ENCODE data around the gene ODC1.
"Not testable (repeated sequence)": the region's sequence is repeated elsewhere in the genome, so short reads cannot be mapped to it uniquely, and the experiment has no call there.

The ODC1 gene

GRCh38 chr2:10477443-10478297, 29.5 kb upstream of the ODC1 start:
- DNase-seq: no peak

DNA sequence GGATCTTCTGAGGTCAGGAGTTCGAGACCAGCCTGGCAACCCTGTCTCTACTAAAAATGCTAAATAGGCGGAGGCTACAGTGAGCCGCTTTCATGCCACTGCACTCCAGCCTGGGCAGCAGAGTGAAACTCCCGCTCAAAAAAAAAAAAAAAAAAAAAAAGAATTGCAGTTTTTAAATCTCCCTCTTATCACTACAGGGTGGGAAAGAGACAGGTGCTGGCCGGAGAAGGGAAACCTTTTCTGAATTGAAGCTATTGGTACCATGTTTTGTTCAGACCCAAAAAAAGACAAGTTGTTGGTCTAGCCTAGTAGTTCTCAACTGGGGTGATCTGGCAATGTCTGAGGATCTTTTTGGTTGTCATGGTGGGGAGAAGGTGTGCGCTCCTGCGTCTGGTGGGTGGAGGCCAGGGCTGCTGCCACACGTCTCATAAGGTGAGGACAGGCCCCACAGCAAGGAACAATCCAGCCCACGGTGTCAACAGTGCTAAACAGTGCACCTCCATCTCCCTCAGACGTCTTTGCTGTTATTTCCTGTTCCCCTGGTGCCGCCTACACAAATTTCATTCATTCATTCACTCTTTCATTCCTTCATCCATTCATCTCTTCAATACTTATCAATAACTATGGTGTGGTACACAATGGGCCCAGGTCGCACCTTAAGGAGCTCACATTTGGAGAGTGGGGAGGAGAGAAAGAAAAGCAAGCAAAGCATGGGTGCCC, 28.8 kb upstream of the ODC1 start:
- DNase-seq: peak in 1 of 6 experiments; percentile 2

GRCh38 chr2:10475811-10476660, 27.9 kb upstream of the ODC1 start:
- no peak for DNase-seq

- DNase-seq: no peak
Observed at GRCh38 chr2:10475221-10475722, 27.1 kb upstream of the ODC1 start.

DNA sequence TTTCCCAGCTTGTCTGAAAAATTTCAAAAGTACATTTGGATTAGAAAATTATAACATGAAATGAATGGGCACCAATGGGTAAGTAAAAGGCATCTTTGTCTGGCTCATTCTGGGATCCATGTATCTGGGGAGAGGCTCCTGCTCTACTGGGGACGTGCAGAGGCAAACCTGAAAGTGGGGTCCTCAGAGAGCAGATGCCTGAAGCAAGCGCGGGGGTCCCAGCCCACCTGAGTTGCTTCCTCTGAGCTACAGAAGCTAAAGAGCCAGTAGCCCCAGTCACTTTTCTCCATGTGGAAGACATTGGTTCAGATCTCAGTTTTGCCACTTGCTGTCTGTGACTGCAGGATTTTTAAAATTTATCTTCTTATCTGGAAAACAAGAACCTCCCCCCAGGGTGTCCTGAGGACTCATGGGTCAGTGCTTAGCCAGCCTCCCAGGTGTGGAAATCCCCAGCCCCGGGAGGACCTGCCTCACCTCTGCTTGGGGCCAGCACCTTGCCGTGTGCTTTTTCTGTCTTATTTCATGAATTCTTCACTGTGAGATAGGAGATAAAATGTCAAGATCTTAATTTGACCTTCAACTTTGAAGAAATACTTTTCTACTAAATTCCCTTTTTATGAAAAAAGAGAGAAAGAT, 25.1 kb upstream of the ODC1 start:
- DNase-seq: no peak

GRCh38 chr2:10471955-10472354, 23.8 kb upstream of the ODC1 start:
- no peak for DNase-seq

GRCh38 chr2:10471046-10471571, 23.0 kb upstream of the ODC1 start:
- DNase-seq: no peak

DNA sequence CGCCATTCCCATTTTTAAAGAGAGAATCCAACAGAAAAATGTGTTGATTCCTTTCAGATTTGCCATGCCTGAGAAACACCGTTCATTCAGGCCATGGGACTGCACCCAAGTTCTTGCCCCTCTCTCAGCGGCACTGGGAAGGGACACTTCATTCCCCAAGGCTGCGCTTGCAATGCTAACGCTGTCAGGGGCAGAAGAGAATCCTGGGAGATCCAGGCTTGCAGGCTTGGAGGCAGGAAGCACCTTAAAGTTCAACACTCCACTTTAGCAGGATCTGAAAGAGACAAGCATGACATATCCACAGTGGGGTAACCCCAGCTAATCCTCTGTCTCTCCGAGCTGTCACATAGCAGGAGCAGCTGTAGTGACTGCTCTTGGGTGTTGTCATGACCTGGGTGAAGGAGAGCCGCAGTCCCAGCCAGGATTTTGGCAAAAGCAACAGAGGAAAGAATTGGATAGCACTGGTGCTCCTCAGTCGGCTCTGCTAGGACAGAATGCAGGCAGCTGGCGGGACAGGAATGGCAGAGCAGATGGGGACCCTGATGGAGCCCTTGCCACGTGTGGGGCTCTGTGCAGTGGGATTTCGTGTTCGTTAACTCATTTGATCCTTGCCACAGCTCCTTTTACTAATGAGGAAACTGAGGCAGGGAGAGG, 22.0 kb upstream of the ODC1 start:
- no peak for DNase-seq

- no peak for DNase-seq
Observed at GRCh38 chr2:10469301-10469700, 21.2 kb upstream of the ODC1 start.

GRCh38 chr2:10467401-10467800, 19.3 kb upstream of the ODC1 start:
- DNase-seq: no peak

- DNase-seq: no peak
Observed at GRCh38 chr2:10466801-10467200, 18.7 kb upstream of the ODC1 start.

DNA sequence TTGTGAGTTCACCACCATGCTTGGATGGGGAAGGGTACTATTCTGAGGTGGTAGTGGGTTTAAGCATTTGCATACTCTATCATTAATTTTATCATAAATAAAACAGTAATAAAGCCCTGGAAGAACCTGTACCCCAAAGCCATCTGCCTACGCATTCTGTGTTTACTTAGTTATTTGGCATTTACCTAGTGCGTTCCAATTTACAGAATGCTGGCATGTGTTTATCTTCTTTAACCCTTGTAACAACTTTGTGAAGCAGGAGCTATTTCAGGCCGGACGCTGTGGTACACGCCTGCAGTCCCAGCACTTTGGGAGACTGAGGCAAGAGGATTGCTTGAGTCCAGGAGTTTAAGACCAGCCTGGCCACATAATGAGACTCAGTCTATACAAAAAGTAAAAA, 17.8 kb upstream of the ODC1 start:
- no peak for DNase-seq

DNA sequence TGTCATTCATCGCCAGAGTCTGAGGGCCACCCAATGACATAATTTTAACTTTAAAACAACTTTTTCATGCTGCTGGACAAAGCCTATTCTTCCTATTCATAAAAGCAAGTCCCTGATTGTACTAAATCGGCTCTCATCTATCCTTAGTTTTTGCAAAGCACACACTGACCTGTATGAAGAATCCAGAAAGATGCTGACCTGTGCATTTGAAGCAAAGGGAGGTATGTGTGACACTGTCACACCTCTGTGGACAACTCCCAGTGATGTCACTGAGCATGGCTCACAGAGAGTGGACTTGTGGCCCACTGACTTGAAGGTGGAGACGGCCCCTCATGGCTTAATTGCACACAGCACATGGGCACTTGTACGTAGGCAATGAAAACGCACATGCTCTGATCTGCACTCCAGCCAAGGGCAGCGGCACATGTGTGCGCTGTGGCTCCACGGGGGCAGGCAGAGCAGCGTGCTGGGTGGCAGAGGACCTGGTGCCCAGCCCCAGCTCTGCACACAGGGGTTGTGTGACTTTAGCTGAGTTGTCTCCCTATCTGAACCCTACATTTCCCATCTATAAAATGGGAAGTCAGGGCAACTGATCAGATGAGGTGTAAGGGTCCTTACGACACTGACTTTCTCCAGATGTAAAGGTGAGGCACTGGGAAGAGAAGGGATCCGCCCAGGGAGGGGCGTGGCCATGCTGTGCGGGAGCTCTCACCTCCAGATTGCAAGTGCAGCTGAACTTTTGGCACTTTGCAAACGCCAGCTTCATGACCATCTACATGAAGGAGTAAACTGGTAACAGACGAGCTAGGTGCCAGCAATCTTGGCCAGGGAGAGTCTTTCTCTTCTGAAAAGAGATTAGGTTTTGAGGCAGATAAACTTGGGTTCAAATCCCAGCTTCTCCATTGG, 14.3 kb upstream of the ODC1 start:
- DNase-seq: no peak

DNA sequence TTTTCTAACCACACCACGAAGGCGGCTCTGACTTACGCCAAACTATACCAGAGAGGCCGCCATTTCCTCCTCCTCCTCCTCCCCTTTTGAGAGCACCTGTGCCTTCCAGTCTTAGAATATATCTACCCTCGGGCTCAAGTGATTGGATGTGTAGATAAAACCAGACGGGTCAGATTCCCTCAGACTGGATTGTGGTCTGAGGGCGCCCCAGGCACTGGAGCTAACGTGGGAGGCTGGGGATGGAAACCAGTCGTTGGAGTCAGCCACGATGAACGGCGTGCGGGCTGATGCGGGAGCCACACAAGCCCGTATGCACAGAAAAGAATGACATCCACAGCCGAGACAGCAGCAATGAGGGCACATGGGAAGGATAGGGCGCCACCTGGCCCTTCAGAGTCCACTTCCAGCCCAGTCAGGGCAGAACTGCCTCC, 12.3 kb upstream of the ODC1 start:
- DNase-seq: no peak

GRCh38 chr2:10457846-10458598, 9.9 kb upstream of the ODC1 start:
- DNase-seq: no peak

DNA sequence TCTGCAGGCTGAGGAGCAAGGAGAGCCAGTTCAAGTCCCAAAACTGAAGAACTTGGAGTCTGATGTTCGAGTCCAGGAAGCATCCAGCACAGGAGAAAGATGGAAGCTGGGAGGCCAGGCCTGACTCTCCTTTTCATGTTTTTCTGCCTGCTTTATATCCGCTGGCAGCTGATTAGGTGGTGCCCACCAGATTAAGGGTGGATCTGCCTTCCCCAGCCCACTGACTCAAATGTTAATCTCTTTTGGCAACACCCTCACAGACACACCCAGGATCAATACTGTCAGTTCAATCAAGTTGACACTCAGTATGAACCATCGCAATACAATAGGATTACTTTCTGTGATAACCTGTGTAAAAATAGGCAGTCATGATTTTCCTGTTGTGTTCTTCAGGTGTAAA, 9.1 kb upstream of the ODC1 start:
- not testable (repeated sequence) for DNase-seq

DNA sequence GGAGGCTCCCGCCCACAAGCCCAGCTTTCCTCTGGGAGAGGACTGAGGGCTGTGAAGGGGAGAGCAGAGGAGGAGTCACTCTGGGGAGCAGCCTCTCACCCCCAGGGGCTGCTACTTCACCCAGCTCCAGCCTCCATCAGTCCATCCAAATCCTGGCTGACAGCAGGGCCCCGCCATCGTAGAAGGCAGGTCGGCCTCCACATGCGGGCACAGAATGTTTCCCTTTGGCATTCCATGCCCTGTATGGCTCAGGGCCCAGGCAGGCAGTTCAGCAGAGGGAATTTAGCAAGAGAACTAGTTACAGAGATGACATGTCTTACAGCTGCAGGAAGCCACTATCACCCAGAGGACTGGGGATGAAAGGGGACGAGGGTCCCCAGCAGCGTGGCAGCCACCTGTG, 6.4 kb upstream of the ODC1 start:
- DNase-seq: no peak

GRCh38 chr2:10453905-10454298, 5.8 kb upstream of the ODC1 start:
- no peak for DNase-seq

DNA sequence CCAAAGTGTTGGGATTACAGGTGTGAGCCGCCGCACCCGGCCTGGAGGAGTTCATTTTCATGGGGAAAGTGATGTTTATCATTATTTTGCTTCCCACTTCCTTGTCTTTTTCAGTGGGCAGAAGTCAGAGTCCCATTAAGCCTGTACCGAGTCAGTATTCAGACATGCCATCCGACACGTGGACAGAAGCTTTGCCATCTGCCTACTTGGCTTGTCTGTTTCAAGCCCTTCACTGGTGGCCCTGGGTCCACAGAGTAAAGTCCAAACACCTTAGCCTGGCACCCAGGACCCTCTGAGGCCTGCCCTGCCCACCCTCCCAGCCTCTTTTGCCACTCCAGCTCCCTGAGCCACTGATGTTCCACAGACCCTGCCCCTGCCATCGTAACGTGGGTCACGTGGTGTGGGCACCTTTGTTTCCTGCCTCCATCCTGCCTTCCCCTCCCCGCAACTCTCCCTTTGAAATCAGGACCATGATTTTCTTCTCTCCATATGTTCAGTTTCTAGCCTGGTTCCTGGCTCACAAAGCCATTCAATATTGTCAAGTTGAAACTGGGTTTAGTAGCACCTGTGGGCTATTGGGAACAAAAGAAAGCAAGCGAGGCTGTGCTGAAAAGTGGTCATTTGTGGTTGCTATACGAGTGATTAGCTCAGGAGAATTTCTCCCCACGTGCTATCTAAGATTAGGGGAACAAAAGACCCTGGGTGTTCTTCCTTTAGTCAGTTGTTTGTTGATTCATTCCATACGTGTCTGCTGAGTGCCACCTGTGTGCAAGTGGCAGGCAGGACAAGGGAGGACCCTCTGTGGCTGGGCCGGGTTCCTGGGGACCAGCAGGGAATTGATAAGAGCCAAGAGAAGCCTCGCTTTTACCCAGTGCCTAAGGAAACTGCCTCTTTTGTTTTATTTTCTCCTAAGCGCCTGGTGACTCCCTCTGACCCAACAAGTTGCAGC, 5.1 kb upstream of the ODC1 start:
- DNase-seq: no peak

Data from stimulated activated naive CD4-positive, alpha-beta T cell (primary cell).